GM18861 (cell line): ENCODE measurements around the gene TET2.

Experiments used
- ATAC-seq: cut with Tn5 transposase; IDR thresholded peaks from one replicate; pipeline ENCODE4 v1.9.1; 2021; ENCODE audit not compliant: unreplicated experiment

TET2 gene

GRCh38 chr4:105146276-105147015 lies at the start of gene TET2:
Gene TET2, plus strand, starts transcription at chr4:105146876. Its CDS starts 87,067 bp downstream, at chr4:105233943.
- peak; percentile 83 for ATAC-seq

GRCh38 chr4:105102016-105102415 lies 44.7 kb upstream of the TET2 start:
- ATAC-seq, result no peak

GRCh38 chr4:105106426-105106825 lies 40.2 kb upstream of the TET2 start:
- ATAC-seq, result no peak

- ATAC-seq, result no peak
Measured at GRCh38 chr4:105107095-105107856, 39.4 kb upstream of the TET2 start.

GRCh38 chr4:105108971-105109370 lies 37.7 kb upstream of the TET2 start:
- ATAC-seq, result no peak

GRCh38 chr4:105112274-105112673 lies 34.4 kb upstream of the TET2 start:
- no peak for ATAC-seq

GRCh38 chr4:105113800-105114199 lies 32.9 kb upstream of the TET2 start:
- peak; percentile 73 for ATAC-seq

GRCh38 chr4:105116616-105117319 lies 29.9 kb upstream of the TET2 start:
- ATAC-seq, result no peak

GRCh38 chr4:105119356-105119755 lies 27.3 kb upstream of the TET2 start:
- ATAC-seq, result no peak

GRCh38 chr4:105120626-105121025 lies 26.1 kb upstream of the TET2 start:
- no peak for ATAC-seq

- no peak for ATAC-seq
Measured at GRCh38 chr4:105122350-105122749, 24.3 kb upstream of the TET2 start.

GRCh38 chr4:105126311-105127169 lies 20.1 kb upstream of the TET2 start:
- ATAC-seq, result peak; percentile 71

- ATAC-seq, result no peak
Measured at GRCh38 chr4:105127170-105127445, 19.6 kb upstream of the TET2 start.

- peak; percentile 42 for ATAC-seq
Measured at GRCh38 chr4:105128208-105128607, 18.5 kb upstream of the TET2 start.

- no peak for ATAC-seq
Measured at GRCh38 chr4:105129286-105130040, 17.2 kb upstream of the TET2 start.

- ATAC-seq, result no peak
Measured at GRCh38 chr4:105130945-105131344, 15.7 kb upstream of the TET2 start.

GRCh38 chr4:105133976-105134375 lies 12.7 kb upstream of the TET2 start:
- ATAC-seq, result no peak

- ATAC-seq, result peak; percentile 73
Measured at GRCh38 chr4:105135785-105136184, 10.9 kb upstream of the TET2 start.

- no peak for ATAC-seq
Measured at GRCh38 chr4:105137121-105137875, 9.4 kb upstream of the TET2 start.

GRCh38 chr4:105139646-105140045 lies 7.0 kb upstream of the TET2 start:
- no peak for ATAC-seq
